ENCODE measurements around the gene PTPRB. TPM values are rescaled to one million over a fixed set of nuclear protein-coding genes. Genes with fewer than 3 reads are reported as not detected.

The PTPRB gene
- total and polyA plus RNA-seq, 2 of the 4 experiments (the other 2 are of a cell fraction) = 4.1 to 6.5 TPM

GRCh38 chr12:70646850-70647249 is 9.6 kb upstream of the PTPRB start:
- peak overlapping the region; percentile 7; the same call in 1 of the 2 replicates for H3K18ac ChIP-seq (ENCODE audit: low read depth, low read length)
- no peaks in the 10 kb centered on the region for H3K9me3 ChIP-seq (ENCODE audit: control insufficient read depth, insufficient read depth, low read length)
- no CpG with 5 or more reads among the region's 1 CpG for WGBS, 2 experiments (ENCODE audit: extremely low coverage in 2 of 2, insufficient read length in 1 of 2)
- peak overlapping the region; percentile 69; the same call in 1 of the 2 replicates for H2BK20ac ChIP-seq (ENCODE audit: low read depth, low read length)
- H4K20me1 ChIP-seq (ENCODE audit: insufficient read depth, low read length) = no peaks in the 10 kb centered on the region
- no peaks in the 10 kb centered on the region for H3K9me1 ChIP-seq (ENCODE audit: insufficient read depth, low read length)
- no peak overlapping the region for H2AK9ac ChIP-seq (replicated peaks; ENCODE audit: low read depth, low read length, poor library complexity)
- intact Hi-C loops (cut with micrococcal nuclease) = no loop called here
- peak; percentile 85 for DNase-seq
- H2BK5ac ChIP-seq (ENCODE audit: low read depth, low read length, poor library complexity, severe bottlenecking) = peak overlapping the region; percentile 88
- dilution Hi-C loops (cut with HindIII; ENCODE audit: low sequenced_read_pairs, unreplicated experiment) = no loop called here
- no peak overlapping the region for H3K4me3 ChIP-seq (ENCODE audit: insufficient read depth, low read depth, low read length)
- no peak overlapping the region; the same call in 1 of the 2 replicates for H3K14ac ChIP-seq (replicated peaks; ENCODE audit: low read depth, low read length)
- H2AFZ ChIP-seq (replicated peaks; ENCODE audit: low read length, poor library complexity) = no peak overlapping the region
- H3K4me1 ChIP-seq (ENCODE audit: control insufficient read depth, insufficient read depth, low read length) = peaks cover 5% of the 10 kb centered on the region
- H4K91ac ChIP-seq (ENCODE audit: insufficient read depth, low read depth, low read length) = no peak overlapping the region
- in situ Hi-C loops (cut with MboI; ENCODE audit: low sequenced_read_pairs) = no loop called here
- H3K36me3 ChIP-seq (ENCODE audit: control insufficient read depth, insufficient read depth, low read length) = no peaks in the 10 kb centered on the region
- BruUV-seq (replicated peaks) = no TSS peak
- no peak overlapping the region for H3K27ac ChIP-seq (ENCODE audit: insufficient read depth, low read length)
- ATAC-seq (ENCODE audit: low read depth) = no peak
- no peak overlapping the region for H3K4me2 ChIP-seq (ENCODE audit: low read depth, low read length)
- H3K4ac ChIP-seq (ENCODE audit: low read depth, low read length) = peak overlapping the region; percentile 70; the same call in 1 of the 2 replicates
- CTCF ChIA-PET = no interaction called here
- no peak overlapping the region for H3K56ac ChIP-seq (ENCODE audit: extremely low read depth, insufficient read depth, low read length)
- POLR2A ChIA-PET (ENCODE audit: unreplicated experiment) = no interaction called here
- peak overlapping the region; percentile 80; the same call in 1 of the 2 replicates for H2BK120ac ChIP-seq (ENCODE audit: low read depth, low read length)
- H2AK5ac ChIP-seq (ENCODE audit: low read depth, low read length) = no peak overlapping the region
- H3K23ac ChIP-seq (ENCODE audit: low read depth, low read length) = no peak overlapping the region
- no peaks in the 10 kb centered on the region for H3K79me1 ChIP-seq (ENCODE audit: low read depth in 1 of 2, low read length in 2 of 2)
- TF ChIP-seq POLR2A (IDR thresholded peaks at IDR 0.05; ENCODE audit: low read depth, low read length) (no peak), NFE2L2 (IDR thresholded peaks at IDR 0.05; ENCODE audit: low read depth, low read length) (no peak), MXI1 (IDR thresholded peaks at IDR 0.05; ENCODE audit: borderline replicate concordance, low read depth, low read length) (no peak), USF2 (IDR thresholded peaks at IDR 0.05; ENCODE audit: low read depth, low read length) (no peak), ELK1 (IDR thresholded peaks at IDR 0.05; ENCODE audit: borderline replicate concordance, low read depth, low read length) (no peak), RAD21 (IDR thresholded peaks at IDR 0.05; ENCODE audit: low read length) (no peak), CHD1 (IDR thresholded peaks at IDR 0.05; ENCODE audit: low read depth, low read length) (no peak), CEBPB (IDR thresholded peaks at IDR 0.05; ENCODE audit: low read depth, low read length) (no peak), RCOR1 (IDR thresholded peaks at IDR 0.05; ENCODE audit: insufficient replicate concordance, low read length) (no peak), MAZ (IDR thresholded peaks at IDR 0.05; ENCODE audit: borderline replicate concordance, low read depth, low read length) (no peak), SMC3 (IDR thresholded peaks at IDR 0.05; ENCODE audit: low read depth, low read length) (no peak), FOS (IDR thresholded peaks at IDR 0.05; ENCODE audit: low read depth, low read length) (no peak), CTCF (conservative IDR thresholded peaks at IDR 0.05; ENCODE audit: low read depth, low read length) (no peak), BHLHE40 (IDR thresholded peaks at IDR 0.05; ENCODE audit: low read depth, low read length) (no peak)
- H3K9ac ChIP-seq (ENCODE audit: low read depth, low read length) = no peak overlapping the region
- peak overlapping the region; percentile 93; the same call in 1 of the 3 replicates for H2BK15ac ChIP-seq (ENCODE audit: low read depth, low read length)
- no peaks in the 10 kb centered on the region for H3K27me3 ChIP-seq (ENCODE audit: control insufficient read depth, insufficient read depth, low read length)
- H4K8ac ChIP-seq (ENCODE audit: low read depth in 2 of 2, low read length in 2 of 2) = no peak overlapping the region; a peak in 1 of 4 replicates
- no peak overlapping the region; the same call in 1 of the 2 replicates for H4K5ac ChIP-seq (ENCODE audit: low read depth, low read length)
